BLaER1 treated with 17β-estradiol and CSF1 and Interleukin-3, amounts not matched to agents 10 nM and 100 nM (cell line): ENCODE data around the gene ALOX12B.

Experiments
- H3K27ac ChIP-seq, 11 experiments: shearing (Covaris generic); formaldehyde crosslinking; 2 replicates each; pipeline ENCODE4 v1.8.1; 2022
- H3K27me3 ChIP-seq, 11 experiments: shearing (Covaris generic); formaldehyde crosslinking; 2 replicates each; pipeline ENCODE4 v1.8.1; 2022
- H3K36me3 ChIP-seq, 11 experiments: shearing (Covaris generic); formaldehyde crosslinking; 2 replicates each; pipeline ENCODE4 v1.8.1; 2022
- H3K4me1 ChIP-seq, 10 experiments: shearing (Covaris generic); formaldehyde crosslinking; 2 replicates each; pipeline ENCODE4 v1.8.1; 2022
- H3K4me2 ChIP-seq, 11 experiments: shearing (Covaris generic); formaldehyde crosslinking; 2 replicates each; pipeline ENCODE4 v1.8.1; 2022
- H3K4me3 ChIP-seq, 10 experiments: shearing (Covaris generic); formaldehyde crosslinking; 2 replicates each; pipeline ENCODE4 v1.8.1; 2022
- H3K9ac ChIP-seq, 11 experiments: shearing (Covaris generic); formaldehyde crosslinking; 2 replicates each; pipeline ENCODE4 v1.8.1; 2022
- H3K9me3 ChIP-seq, 11 experiments: shearing (Covaris generic); formaldehyde crosslinking; replicated peaks in 1 of 11; 2 replicates each; pipeline ENCODE4 v1.8.1; 2022
- H4K20me1 ChIP-seq, 11 experiments: shearing (Covaris generic); formaldehyde crosslinking; 2 replicates each; pipeline ENCODE4 v1.8.1; 2022
- Cebpa-rat ChIP-seq, 11 experiments: shearing (Covaris generic); IDR thresholded peaks; 2 replicates each; pipeline ENCODE4 v1.8.1; 2022

The ALOX12B gene

DNA sequence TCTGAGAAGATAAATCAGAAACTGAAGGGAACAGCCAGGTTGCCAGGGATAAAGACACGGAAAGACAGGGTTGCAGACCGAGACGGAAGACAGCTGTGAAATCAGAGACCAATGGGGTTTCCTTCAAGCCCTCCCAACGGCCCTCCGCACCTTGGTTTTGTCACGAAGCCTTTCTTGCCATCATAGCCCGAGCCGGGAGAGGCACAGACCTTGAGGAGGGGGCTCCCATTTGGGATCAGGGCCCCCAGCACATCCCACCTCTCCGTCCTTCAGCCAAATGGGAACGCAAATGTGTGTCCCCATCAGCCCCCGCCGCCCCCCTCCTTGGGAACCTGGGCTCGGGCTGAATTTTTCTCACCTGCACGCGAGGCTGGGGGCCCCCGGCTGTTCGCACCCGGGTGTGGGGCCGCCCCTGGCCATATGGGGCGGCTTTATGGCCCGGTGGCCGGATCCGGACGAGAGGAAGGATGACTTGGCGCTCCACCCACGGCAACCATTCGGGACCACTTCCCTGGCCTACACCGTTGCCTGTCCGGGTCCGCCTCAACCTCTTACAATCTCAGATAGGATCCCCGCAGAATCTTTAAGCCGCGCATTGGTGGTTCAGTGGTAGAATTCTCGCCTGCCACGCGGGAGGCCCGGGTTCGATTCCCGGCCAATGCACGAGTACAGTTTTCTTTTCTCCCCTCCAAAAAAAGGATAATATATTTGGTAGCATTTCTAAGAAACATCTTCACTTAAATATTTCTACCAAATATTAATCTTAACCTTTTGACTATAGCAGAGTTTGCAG, 37.8 kb upstream of the ALOX12B start:
- H3K9me3 ChIP-seq, result no peaks in the 10 kb centered on the region
- H3K36me3 ChIP-seq, result no peaks in the 10 kb centered on the region
- no peak for TF ChIP-seq Cebpa-rat (IDR thresholded peaks at IDR 0.05)
- peak overlapping the region; percentile 91 to 100 (median 99) for H3K4me2 ChIP-seq
- peaks cover 55 to 96% (median 85%) of the 10 kb centered on the region in 11 experiments for H3K27me3 ChIP-seq
- H4K20me1 ChIP-seq, result peaks cover 0 to 48% (median 40%) of the 10 kb centered on the region in 11 experiments; a peak in 20 of 22 replicates
- peak overlapping the region; percentile 57 to 79 (median 69) for H3K4me3 ChIP-seq
- H3K4me1 ChIP-seq, result peaks cover 42 to 62% (median 53%) of the 10 kb centered on the region in 10 experiments
- peak overlapping the region; percentile 54 to 75 (median 67); a peak in 20 of 22 replicates for H3K9ac ChIP-seq
- peak overlapping the region in 3 of 11 experiments; percentile 3 to 50 (median 17); a peak in 3 of 22 replicates for H3K27ac ChIP-seq

DNA sequence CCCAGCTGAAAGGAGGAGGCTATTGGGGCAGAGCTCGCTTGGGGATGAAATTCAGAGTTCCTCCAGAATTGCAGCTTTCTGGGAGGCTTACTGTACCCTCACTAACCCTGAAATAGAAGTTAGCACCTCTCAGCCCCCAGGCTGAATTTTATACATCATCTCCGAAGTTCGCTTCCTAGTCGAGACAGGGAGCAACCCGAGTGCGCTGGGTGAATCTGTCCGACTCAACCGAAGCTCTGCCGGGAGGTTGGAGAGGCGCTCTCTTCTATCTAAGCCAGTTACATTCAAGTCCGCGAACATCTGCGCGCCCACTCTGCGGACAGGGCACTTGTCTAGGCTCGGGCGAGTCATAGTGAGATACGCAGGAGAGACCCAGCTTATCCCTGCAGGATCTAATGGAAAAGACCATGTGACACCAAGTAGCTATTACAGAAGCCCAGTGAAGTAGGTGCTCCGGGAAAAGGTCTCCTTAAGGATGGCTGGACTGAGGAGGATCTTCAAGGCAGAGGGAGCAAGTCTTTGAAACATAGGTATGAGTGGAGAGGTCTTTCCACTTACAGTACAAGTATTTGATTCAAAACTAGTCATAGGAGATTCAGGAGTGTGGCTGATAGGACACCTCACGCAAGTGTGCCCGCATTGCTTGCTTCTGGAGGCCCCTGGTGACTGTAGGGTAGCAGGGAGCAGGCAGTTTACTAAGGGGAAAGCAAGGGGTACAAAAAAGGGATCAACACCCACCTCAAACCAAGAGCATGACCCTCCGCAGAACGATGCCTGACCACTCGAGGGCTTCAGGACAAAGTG, 37.0 kb upstream of the ALOX12B start:
- TF ChIP-seq Cebpa-rat (IDR thresholded peaks at IDR 0.05), result no peak
- Histone ChIP-seq H3K27me3 (peaks cover 50 to 90% (median 78%) of the 10 kb centered on the region in 11 experiments), H3K9ac (peak overlapping the region in 10 of 11 experiments; percentile 31 to 75 (median 66); a peak in 12 of 22 replicates), H3K4me1 (peaks cover 42 to 66% (median 54%) of the 10 kb centered on the region in 10 experiments), H4K20me1 (peaks cover 5 to 54% (median 44%) of the 10 kb centered on the region in 11 experiments; a peak in 20 of 22 replicates), H3K4me2 (peak overlapping the region; percentile 91 to 100 (median 99)), H3K27ac (no peak overlapping the region; a peak in 1 of 22 replicates), H3K9me3 (no peaks in the 10 kb centered on the region), H3K4me3 (peak overlapping the region; percentile 57 to 79 (median 69)), H3K36me3 (no peaks in the 10 kb centered on the region)

DNA sequence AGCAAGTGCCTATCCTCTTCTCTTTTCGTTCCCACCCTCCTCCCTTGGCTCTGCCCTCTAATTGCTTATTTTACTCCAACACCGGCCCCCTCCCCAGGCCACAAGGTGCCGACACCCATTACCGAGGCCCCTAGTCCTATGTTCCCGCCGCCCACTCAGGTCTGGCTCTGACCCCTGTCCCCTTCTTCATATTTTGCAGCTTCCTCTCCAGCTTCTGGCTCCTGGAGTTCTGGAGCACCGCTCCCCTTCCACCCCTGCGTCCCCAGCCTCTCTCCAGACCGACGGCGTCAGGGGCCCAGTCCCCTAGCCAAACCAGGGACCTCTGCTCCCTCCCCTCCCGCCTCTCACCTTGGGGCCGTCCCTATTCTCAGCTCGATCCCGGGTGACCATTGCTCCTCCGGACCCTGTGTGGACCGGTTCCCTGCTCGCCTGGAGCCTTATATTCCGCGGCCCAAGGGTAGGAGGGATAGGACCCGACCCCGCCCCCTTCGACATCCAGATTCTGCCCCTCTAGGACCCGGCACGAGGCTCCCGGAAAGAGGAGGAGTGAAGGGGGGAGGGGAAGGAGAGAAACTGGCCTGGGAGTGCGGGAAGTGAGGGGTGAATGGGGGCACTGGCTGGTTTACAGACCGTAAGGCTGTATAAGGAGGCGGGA, 36.3 kb upstream of the ALOX12B start, which contains the start of gene HES7:
TSS of gene HES7 (minus strand) at position 412 of the 655 bp plus-strand sequence. CDS start at position 390, 22 bp downstream.
- Histone ChIP-seq H4K20me1 (peaks cover 5 to 54% (median 44%) of the 10 kb centered on the region in 11 experiments; a peak in 20 of 22 replicates), H3K4me3 (peak within 1 kb of the TSS; percentile 57 to 79 (median 69)), H3K27me3 (peaks cover 49 to 83% (median 71%) of the 10 kb centered on the region in 11 experiments), H3K9ac (peak within 1 kb of the TSS; percentile 34 to 75 (median 66); a peak in 20 of 22 replicates), H3K36me3 (no peaks in the 10 kb centered on the region), H3K9me3 (no peaks in the 10 kb centered on the region), H3K4me2 (peak within 1 kb of the TSS; percentile 91 to 100 (median 99)), H3K27ac (no peak within 1 kb of the TSS), H3K4me1 (peaks cover 42 to 66% (median 54%) of the 10 kb centered on the region in 10 experiments)
- TF ChIP-seq Cebpa-rat (IDR thresholded peaks at IDR 0.05), result no peak

DNA sequence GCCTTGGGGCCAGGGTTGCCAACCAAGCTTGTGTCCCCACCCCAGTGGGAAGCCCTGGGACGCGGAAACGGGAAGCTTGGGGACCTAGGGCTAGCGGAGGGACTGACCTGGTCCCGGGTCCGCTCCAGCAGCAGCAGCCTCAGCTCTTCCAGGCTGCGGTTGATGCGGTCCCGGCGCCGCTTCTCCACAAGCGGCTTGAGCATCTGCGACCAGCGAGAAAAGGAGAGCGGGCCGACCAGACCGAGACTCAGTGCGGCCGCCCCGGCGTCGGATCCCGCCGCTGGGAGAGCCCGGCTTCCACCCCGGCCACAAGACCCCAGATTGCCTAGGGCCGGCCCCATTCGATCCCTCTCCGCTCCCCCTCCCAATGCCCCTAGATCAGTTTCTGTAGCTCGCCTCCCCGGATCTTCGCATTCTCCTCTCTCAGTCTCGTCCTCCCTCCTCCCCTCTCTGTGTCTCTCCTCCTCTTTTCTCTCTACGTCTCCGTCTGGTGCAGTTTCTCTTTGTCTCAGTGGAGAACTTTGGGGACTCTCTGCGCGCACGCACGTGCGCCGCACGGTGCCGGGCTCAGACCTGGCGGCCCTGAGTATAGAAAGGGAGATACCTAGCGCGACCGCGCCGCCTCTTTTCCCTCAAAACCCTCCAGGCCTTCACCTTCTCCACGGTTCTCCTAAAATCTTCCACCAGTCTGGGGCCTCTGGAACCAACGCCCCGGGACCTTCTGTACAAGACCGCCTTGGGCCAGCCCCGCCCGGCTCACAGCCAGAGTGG, 35.6 kb upstream of the ALOX12B start:
- TF ChIP-seq Cebpa-rat (IDR thresholded peaks at IDR 0.05), result no peak
- Histone ChIP-seq H3K4me1 (peaks cover 47 to 71% (median 58%) of the 10 kb centered on the region in 10 experiments), H3K4me2 (peak overlapping the region; percentile 91 to 100 (median 99)), H3K4me3 (peak overlapping the region; percentile 57 to 79 (median 69)), H3K27ac (no peak overlapping the region), H3K9me3 (no peaks in the 10 kb centered on the region), H4K20me1 (peaks cover 5 to 56% (median 44%) of the 10 kb centered on the region in 11 experiments; a peak in 20 of 22 replicates), H3K27me3 (peaks cover 45 to 80% (median 69%) of the 10 kb centered on the region in 11 experiments), H3K36me3 (no peaks in the 10 kb centered on the region), H3K9ac (peak overlapping the region; percentile 34 to 73 (median 53); a peak in 20 of 22 replicates)

DNA sequence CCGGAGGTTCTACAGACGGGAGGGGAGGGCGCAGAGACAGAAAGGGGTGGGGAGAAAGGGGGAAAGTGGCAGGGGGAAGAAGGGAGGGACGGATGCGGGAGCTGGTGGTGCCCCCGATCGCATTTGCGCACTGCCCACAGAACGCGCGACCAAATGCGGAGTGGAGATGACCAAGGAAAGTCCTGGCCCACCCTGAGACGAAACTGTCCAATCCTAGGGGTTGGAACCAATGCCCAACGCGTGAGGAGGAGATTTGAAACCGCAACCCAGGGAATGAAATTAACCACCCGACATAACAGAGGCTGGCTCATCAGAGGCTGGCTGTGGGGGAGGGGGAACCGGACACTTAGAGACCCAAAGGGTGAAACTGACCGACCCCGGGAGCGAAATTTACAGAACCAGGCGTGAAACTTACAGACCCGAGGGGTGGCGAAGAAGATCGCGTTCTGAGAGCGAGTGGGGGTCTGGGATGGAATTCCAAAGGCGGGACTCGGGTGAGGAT, 35.0 kb upstream of the ALOX12B start:
- Histone ChIP-seq H3K9ac (peak overlapping the region; percentile 34 to 73 (median 53); a peak in 20 of 22 replicates), H3K4me1 (peaks cover 53 to 77% (median 64%) of the 10 kb centered on the region in 10 experiments), H3K27ac (no peak overlapping the region), H3K27me3 (peaks cover 51 to 80% (median 69%) of the 10 kb centered on the region in 11 experiments), H3K4me3 (peak overlapping the region; percentile 57 to 79 (median 69)), H4K20me1 (peaks cover 5 to 58% (median 45%) of the 10 kb centered on the region in 11 experiments; a peak in 20 of 22 replicates), H3K9me3 (no peaks in the 10 kb centered on the region), H3K36me3 (no peaks in the 10 kb centered on the region), H3K4me2 (peak overlapping the region; percentile 91 to 100 (median 99))
- no peak for TF ChIP-seq Cebpa-rat (IDR thresholded peaks at IDR 0.05)

DNA sequence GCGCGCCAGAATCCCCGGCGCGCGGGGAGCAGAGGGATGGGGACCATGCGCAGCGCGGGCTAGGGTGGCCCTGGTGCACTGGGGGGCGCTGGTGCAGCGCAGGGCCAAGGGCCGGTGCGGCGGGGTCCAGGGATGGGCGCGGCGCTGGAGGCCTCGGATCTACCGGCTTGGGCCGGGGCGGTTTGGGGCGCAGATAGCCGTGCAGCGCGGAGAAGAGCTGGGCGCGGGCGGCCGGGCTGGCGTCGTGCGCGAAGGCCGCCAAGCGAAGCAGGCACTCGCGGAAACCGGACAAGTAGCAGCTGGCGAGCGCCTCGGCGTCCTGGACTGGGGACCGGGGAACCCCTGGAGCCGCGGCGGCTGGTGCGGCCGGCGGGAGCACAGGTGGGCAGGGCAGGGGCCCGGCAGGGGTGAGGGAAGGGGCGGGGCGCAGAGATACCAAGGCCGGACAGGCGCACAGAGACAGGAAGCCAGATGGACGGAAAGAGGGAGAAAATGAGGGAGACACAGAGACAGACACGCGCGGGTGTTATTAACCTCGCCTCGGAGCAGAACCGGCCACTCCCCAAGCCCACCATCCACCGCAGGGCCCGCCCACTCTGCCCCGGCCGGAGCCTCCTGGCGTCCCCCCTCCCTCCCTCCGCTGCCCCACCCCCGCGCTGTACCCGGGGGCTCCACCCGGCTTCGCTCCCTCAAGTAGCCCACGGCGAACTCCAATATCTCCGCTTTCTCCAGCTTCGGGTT, 34.3 kb upstream of the ALOX12B start:
- H3K4me2 ChIP-seq, result peak overlapping the region; percentile 91 to 100 (median 99)
- no peak for TF ChIP-seq Cebpa-rat (IDR thresholded peaks at IDR 0.05)
- H3K4me3 ChIP-seq, result peak overlapping the region; percentile 57 to 79 (median 69)
- no peaks in the 10 kb centered on the region for H3K9me3 ChIP-seq
- peaks cover 55 to 77% (median 64%) of the 10 kb centered on the region in 10 experiments for H3K4me1 ChIP-seq
- H4K20me1 ChIP-seq, result peaks cover 5 to 58% (median 46%) of the 10 kb centered on the region in 11 experiments; a peak in 20 of 22 replicates
- H3K9ac ChIP-seq, result peak overlapping the region; percentile 37 to 73 (median 57); a peak in 20 of 22 replicates
- peaks cover 57 to 80% (median 70%) of the 10 kb centered on the region in 11 experiments for H3K27me3 ChIP-seq
- H3K36me3 ChIP-seq, result no peaks in the 10 kb centered on the region
- H3K27ac ChIP-seq, result no peak overlapping the region

DNA sequence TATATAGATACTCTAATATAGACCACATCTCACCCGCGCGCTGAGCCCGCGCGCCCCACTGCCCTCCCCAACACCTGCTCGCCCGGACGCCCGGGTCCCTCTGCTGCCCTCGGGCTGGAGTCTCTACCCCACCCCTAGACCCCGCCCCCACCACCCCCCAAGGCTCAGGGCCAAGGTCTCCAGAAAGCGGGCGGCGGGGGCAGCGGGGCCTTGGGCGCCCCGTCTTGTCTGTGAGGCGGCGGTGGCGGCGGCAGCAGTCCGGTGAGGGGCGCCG, 33.8 kb upstream of the ALOX12B start:
- peak overlapping the region; percentile 57 to 79 (median 69) for H3K4me3 ChIP-seq
- H3K4me1 ChIP-seq, result peaks cover 60 to 79% (median 66%) of the 10 kb centered on the region in 10 experiments
- H3K9me3 ChIP-seq, result no peaks in the 10 kb centered on the region
- no peak for TF ChIP-seq Cebpa-rat (IDR thresholded peaks at IDR 0.05)
- no peak overlapping the region for H3K27ac ChIP-seq
- peaks cover 5 to 58% (median 46%) of the 10 kb centered on the region in 11 experiments; a peak in 20 of 22 replicates for H4K20me1 ChIP-seq
- H3K27me3 ChIP-seq, result peaks cover 62 to 82% (median 74%) of the 10 kb centered on the region in 11 experiments
- H3K36me3 ChIP-seq, result no peaks in the 10 kb centered on the region
- H3K4me2 ChIP-seq, result peak overlapping the region; percentile 91 to 100 (median 99)
- H3K9ac ChIP-seq, result peak overlapping the region in 10 of 11 experiments; percentile 37 to 73 (median 58); a peak in 15 of 22 replicates
